NCI-H82 treated with DMSO at 0.1 percent for 48 hours (cell line): ENCODE data around the gene PAX5.

ENCODE experiments used
- DNase-seq: peaks from one replicate; lab custom pipeline; 2025; ENCODE audit not compliant: unreplicated experiment; lab: John Stamatoyannopoulos, UW

PAX5 gene

GRCh38 chr9:36987891-36988290 is 46.2 kb downstream of the PAX5 start:
- DNase-seq, result no peak

GRCh38 chr9:36987409-36987808 is 46.7 kb downstream of the PAX5 start:
- DNase-seq, result no peak

- no peak for DNase-seq
These were observed 47.3 kb downstream of the PAX5 start for GRCh38 chr9:36986468-36987408.

- no peak for DNase-seq
These were observed 48.1 kb downstream of the PAX5 start for GRCh38 chr9:36985769-36986467.

- DNase-seq, result no peak
These were observed 48.9 kb downstream of the PAX5 start for GRCh38 chr9:36985061-36985768.

GRCh38 chr9:36980148-36980974 is 53.7 kb downstream of the PAX5 start:
- peak; percentile 74 for DNase-seq

- DNase-seq, result no peak
These were observed 57.6 kb downstream of the PAX5 start for GRCh38 chr9:36976371-36977030.

- no peak for DNase-seq
These were observed 59.3 kb downstream of the PAX5 start for GRCh38 chr9:36974731-36975130.

- no peak for DNase-seq
These were observed 62.1 kb downstream of the PAX5 start for GRCh38 chr9:36971935-36972488.

GRCh38 chr9:36970007-36970888 is 63.8 kb downstream of the PAX5 start:
- no peak for DNase-seq

- DNase-seq, result no peak
These were observed 64.8 kb downstream of the PAX5 start for GRCh38 chr9:36969216-36969771.

- DNase-seq, result no peak
These were observed 65.4 kb downstream of the PAX5 start for GRCh38 chr9:36968574-36969215.

- DNase-seq, result no peak
These were observed 66.1 kb downstream of the PAX5 start for GRCh38 chr9:36967997-36968396.

GRCh38 chr9:36966371-36967097 is 67.5 kb downstream of the PAX5 start:
- no peak for DNase-seq

GRCh38 chr9:36964791-36965190 is 69.3 kb downstream of the PAX5 start:
- no peak for DNase-seq

- no peak for DNase-seq
These were observed 70.7 kb downstream of the PAX5 start for GRCh38 chr9:36963346-36963745.

GRCh38 chr9:36962691-36963090 is 71.4 kb downstream of the PAX5 start:
- no peak for DNase-seq
